ENCODE data around the gene DOCK9. TPM values are rescaled to one million over a fixed set of nuclear protein-coding genes. Genes with fewer than 3 reads are reported as not detected.

The DOCK9 gene
- total and polyA plus RNA-seq, 9 donors: 77.2 to 108 (median 84.6) TPM

DNA sequence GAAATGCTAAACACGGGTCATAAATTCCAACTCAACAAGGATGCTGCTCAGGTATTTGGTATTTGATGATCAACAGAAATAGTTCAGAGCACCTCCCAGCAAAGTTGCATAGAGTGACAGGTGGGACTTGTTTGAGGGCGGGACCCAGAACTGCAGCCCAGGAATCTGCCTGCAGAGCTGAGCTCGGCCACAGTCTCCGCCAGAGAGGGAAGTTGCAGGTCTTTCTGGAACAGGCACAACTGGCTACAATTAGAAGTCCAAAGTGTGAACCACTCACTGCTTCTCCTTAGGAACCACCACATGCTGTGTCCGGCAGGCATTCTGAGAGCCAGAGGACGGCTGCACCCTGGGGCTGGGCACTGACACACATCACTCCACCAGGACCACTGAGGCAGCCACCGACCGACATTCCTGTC, 226.5 kb downstream of the DOCK9 start:
- no peak overlapping the region for H3K4me3 ChIP-seq (ENCODE audit: low read length)
- no peak for DNase-seq
- H3K27ac ChIP-seq (ENCODE audit: low read length): no peak overlapping the region
- peaks cover 2% of the 10 kb centered on the region for H3K9me3 ChIP-seq (replicated peaks; ENCODE audit: control insufficient read depth, low read depth, low read length)
- 32% methylated on average over 7 of the region's 8 CpGs for WGBS (ENCODE audit: insufficient coverage)
- H3K27me3 ChIP-seq (ENCODE audit: control insufficient read depth, insufficient read depth, low read length): peaks cover 42% of the 10 kb centered on the region
- no peaks in the 10 kb centered on the region for H3K36me3 ChIP-seq (ENCODE audit: control insufficient read depth, insufficient read depth, low read length)
- H3K4me1 ChIP-seq (ENCODE audit: control insufficient read depth, insufficient read depth, low read length): peaks cover 14% of the 10 kb centered on the region

DNA sequence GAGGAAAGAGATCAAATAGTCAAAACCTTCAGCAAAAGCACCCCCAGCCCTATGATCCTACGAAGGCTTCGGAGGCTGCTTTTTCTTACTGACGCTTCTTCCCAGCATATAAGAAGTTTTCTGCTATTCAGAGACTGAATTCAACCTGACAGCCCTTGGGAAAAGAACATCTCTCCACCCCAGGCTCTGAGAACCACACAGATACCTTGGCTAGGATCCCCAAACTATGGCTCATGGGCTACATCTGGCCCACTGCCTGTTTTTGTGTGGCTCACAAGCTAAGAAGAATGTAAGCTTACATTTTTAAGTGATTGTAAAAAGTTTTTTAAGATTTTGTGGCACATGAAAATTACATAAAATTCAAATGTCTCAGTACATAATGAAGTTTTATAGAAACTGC, 228.4 kb downstream of the DOCK9 start:
- H3K27me3 ChIP-seq (ENCODE audit: control insufficient read depth, insufficient read depth, low read length): peaks cover 39% of the 10 kb centered on the region
- H3K4me1 ChIP-seq (ENCODE audit: control insufficient read depth, insufficient read depth, low read length): peaks cover 14% of the 10 kb centered on the region
- DNase-seq: no peak
- H3K9me3 ChIP-seq (replicated peaks; ENCODE audit: control insufficient read depth, low read depth, low read length): peaks cover 2% of the 10 kb centered on the region
- H3K27ac ChIP-seq (ENCODE audit: low read length): no peak overlapping the region
- H3K36me3 ChIP-seq (ENCODE audit: control insufficient read depth, insufficient read depth, low read length): no peaks in the 10 kb centered on the region
- no peak overlapping the region for H3K4me3 ChIP-seq (ENCODE audit: low read length)
- 54% methylated on average over 3 of the region's 3 CpGs for WGBS (ENCODE audit: insufficient coverage)

DNA sequence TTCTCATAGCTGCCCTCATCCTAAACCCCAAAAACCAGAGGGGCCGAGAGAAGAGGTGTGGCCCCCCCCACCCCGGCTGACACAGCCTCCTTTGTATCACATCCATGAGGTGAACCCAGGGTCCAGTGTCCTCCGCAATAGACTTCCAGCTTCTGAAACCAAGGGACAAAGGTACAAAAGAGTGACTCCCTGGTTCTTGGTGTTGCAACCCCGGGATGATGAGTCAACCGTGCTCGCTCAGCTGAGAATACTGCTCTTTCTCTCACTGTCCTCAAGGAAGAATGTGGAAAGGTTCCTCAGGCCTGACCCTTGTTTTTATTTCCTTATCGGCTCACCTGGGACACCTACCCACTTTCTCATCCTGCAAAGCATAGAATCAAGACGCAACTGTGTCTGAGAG, 230.9 kb downstream of the DOCK9 start:
- no peak for DNase-seq
- Histone ChIP-seq H3K4me1 (ENCODE audit: control insufficient read depth, insufficient read depth, low read length) (peaks cover 6% of the 10 kb centered on the region), H3K27ac (ENCODE audit: low read length) (no peak overlapping the region), H3K27me3 (ENCODE audit: control insufficient read depth, insufficient read depth, low read length) (peaks cover 28% of the 10 kb centered on the region), H3K9me3 (replicated peaks; ENCODE audit: control insufficient read depth, low read depth, low read length) (no peaks in the 10 kb centered on the region), H3K36me3 (ENCODE audit: control insufficient read depth, insufficient read depth, low read length) (no peaks in the 10 kb centered on the region), H3K4me3 (ENCODE audit: low read length) (no peak overlapping the region)
- WGBS (ENCODE audit: insufficient coverage): 86% methylated on average over 4 of the region's 8 CpGs

Other genes with a start within 250 kb of the DOCK9 start
- 0.04 TPM for gene SLC15A1, start 225.4 kb downstream of the DOCK9 start, total RNA-seq
- 10 to 100 TPM in 1 of 8 donors, 1 to 10 TPM in 1, under 1 TPM in 5, not detected in 1; 0.09 to 14.1 (median 0.28) TPM for gene SLC15A1, start 225.4 kb downstream of the DOCK9 start, polyA plus RNA-seq (ENCODE audit: insufficient read depth in 1 of 8, insufficient read length in 8 of 8, low replicate concordance in 1 of 8)
- gene UBAC2, start 222.8 kb upstream of the DOCK9 start, total RNA-seq: 46.3 TPM
- 10 to 100 TPM; 77.3 to 92.6 (median 84.9) TPM for gene UBAC2, start 222.8 kb upstream of the DOCK9 start, polyA plus RNA-seq (ENCODE audit: insufficient read depth in 1 of 8, insufficient read length in 8 of 8, low replicate concordance in 1 of 8)